OCI-LY7 (cell line): ENCODE results near the gene SLC25A38. TPM values are rescaled to one million over a fixed set of nuclear protein-coding genes. Genes with fewer than 3 reads are reported as not detected.

Source experiments
- BruUV-seq: library from RNA; stranded (reverse); fragments of 400-500 nt; replicated peaks from 2 replicates; lab custom pipeline; 2021; lab: Mats Ljungman, UMichigan
- CTCF ChIA-PET: fragments of 300-600 bp; sonication (Branson Sonifier 250); formaldehyde crosslinking; loops from one replicate; lab custom pipeline; 2022; ENCODE audit warnings: antibody characterized with exemption; ENCODE audit not compliant: unreplicated experiment; lab: Charles Lee
- POLR2A ChIA-PET: fragments of 300-600 bp; sonication (Branson Sonifier 250); formaldehyde crosslinking; loops from one replicate; lab custom pipeline; 2022; ENCODE audit warnings: antibody characterized with exemption; lab: Charles Lee
- DNase-seq: peaks from one replicate; pipeline ENCODE4 v3.0.0-alpha.2; 2015; ENCODE audit warnings: low spot score
- H2AFZ ChIP-seq: fragments of 200-600 bp; sonication (generic), shearing (Covaris generic); 2 replicates; pipeline ENCODE4 v1.6.1; 2014; ENCODE audit warnings: mild to moderate bottlenecking, antibody characterized with exemption, low read length, moderate library complexity
- H3K27ac ChIP-seq: fragments of 200-600 bp; sonication (generic); 2 replicates; pipeline ENCODE4 v1.5.1; 2014; ENCODE audit warnings: mixed run types, low read depth, mild to moderate bottlenecking, moderate library complexity, low read length, inconsistent platforms; ENCODE audit not compliant: poor library complexity, severe bottlenecking
- H3K36me3 ChIP-seq: fragments of 200-600 bp; sonication (generic); 2 replicates; pipeline ENCODE4 v1.6.1; 2014; ENCODE audit warnings: mild to moderate bottlenecking, antibody characterized with exemption, low read length, moderate library complexity, mixed read lengths; ENCODE audit not compliant: insufficient read depth
- H3K4me1 ChIP-seq: fragments of 200-600 bp; sonication (generic); 2 replicates; pipeline ENCODE4 v1.5.1; 2014; ENCODE audit warnings: mild to moderate bottlenecking, low read length; ENCODE audit not compliant: insufficient read depth, poor library complexity, severe bottlenecking
- H3K4me2 ChIP-seq: fragments of 200-600 bp; sonication (generic); 2 replicates; pipeline ENCODE4 v1.6.1; 2014; ENCODE audit warnings: mild to moderate bottlenecking, low read length
- H3K4me3 ChIP-seq: fragments of 200-600 bp; sonication (generic); 2 replicates; pipeline ENCODE4 v1.5.1; 2014; ENCODE audit warnings: mild to moderate bottlenecking, low read depth, low read length; ENCODE audit not compliant: poor library complexity, severe bottlenecking
- H3K79me2 ChIP-seq: fragments of 200-600 bp; sonication (generic); 2 replicates; pipeline ENCODE4 v1.6.1; 2016; ENCODE audit warnings: low read depth, mild to moderate bottlenecking, low read length, moderate library complexity, mixed read lengths; ENCODE audit not compliant: insufficient read depth
- H3K9me2 ChIP-seq: fragments of 200-600 bp; sonication (generic); 2 replicates; pipeline ENCODE4 v1.6.1; 2016; ENCODE audit warnings: mild to moderate bottlenecking, low read length, mixed read lengths; ENCODE audit not compliant: insufficient read depth
- H3K9me3 ChIP-seq: fragments of 200-600 bp; sonication (generic); 2 replicates; pipeline ENCODE4 v1.6.1; 2014; ENCODE audit warnings: mild to moderate bottlenecking, mixed run types, low read length, mixed read lengths
- H4K20me1 ChIP-seq: fragments of 200-600 bp; sonication (generic); 2 replicates; pipeline ENCODE4 v1.6.1; 2014; ENCODE audit warnings: mild to moderate bottlenecking, antibody characterized with exemption, low read length, moderate library complexity, mixed read lengths; ENCODE audit not compliant: insufficient read depth
- EZH2phosphoT487 ChIP-seq: fragments of 200-600 bp; sonication (generic); IDR thresholded peaks from 2 replicates; pipeline ENCODE4 v1.6.1; 2018; ENCODE audit warnings: low read depth, borderline replicate concordance, mild to moderate bottlenecking, mixed run types, antibody characterized with exemption, low read length, moderate library complexity, mixed read lengths
- intact Hi-C: fragments of 100-400 bp; cut with micrococcal nuclease; formaldehyde crosslinking; loops from one replicate; pipeline ENCODE4 v1.10.0; 2022; ENCODE audit not compliant: unreplicated experiment
- total RNA-seq, 2 experiments: library from RNA; depleted of rRNA in 1 of 2; stranded (reverse); fragments of >200 nt in 1 of 2; shearing (Covaris generic) in 1 of 2; gene quantifications; 2 replicates each; pipeline ENCODE4 v1.2.3, GENCODE V29; 2014 to 2022
- TF ChIP-seq, protein P1 (sequence below): fragments of 200-600 bp; sonication (generic); conservative IDR thresholded peaks from 2 replicates; pipeline ENCODE4 v1.5.1; 2014; ENCODE audit warnings: mild to moderate bottlenecking, antibody characterized with exemption, low read length, moderate library complexity, mixed read lengths

The SLC25A38 gene
- total RNA-seq, 2 experiments from 2014 or later, result 32.6 to 35.4 TPM

DNA sequence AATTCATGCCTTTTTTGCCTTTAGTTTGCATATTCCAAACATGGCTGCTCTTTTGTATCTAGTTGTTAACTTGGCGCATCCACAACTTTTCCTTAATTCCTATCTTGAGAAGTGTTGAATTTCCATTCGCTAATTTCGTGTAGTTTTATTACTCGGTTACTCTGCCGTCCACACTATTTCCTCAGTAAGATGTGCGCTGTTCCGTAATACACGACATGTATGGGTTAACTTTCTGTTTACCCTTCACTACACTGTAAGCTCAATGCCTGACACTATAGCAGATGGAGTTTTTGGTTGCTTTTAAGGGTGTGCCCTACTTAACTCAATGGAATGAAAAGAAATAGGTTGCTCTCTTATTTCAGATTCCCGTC lies 24.1 kb downstream of the SLC25A38 start:
- peaks cover 45% of the 10 kb centered on the region for H3K4me1 ChIP-seq
- peak overlapping the region; percentile 100 for H3K4me3 ChIP-seq
- H3K27ac ChIP-seq, result peak overlapping the region; percentile 78
- no peak overlapping the region for H2AFZ ChIP-seq
- peak overlapping the region; percentile 99 for H3K4me2 ChIP-seq
- peaks cover 38% of the 10 kb centered on the region for H4K20me1 ChIP-seq
- no peak for DNase-seq
- H3K79me2 ChIP-seq, result peaks cover 47% of the 10 kb centered on the region
- POLR2A ChIA-PET, result interaction anchor here (1.0 to 9.1 kb wide), 5 partner anchors 10 to 108 kb away, joined by 3 to 85 read pairs (median 4); no protein-coding TSS in a partner anchor
- BruUV-seq, result no TSS peak
- TF ChIP-seq, protein P1, sequence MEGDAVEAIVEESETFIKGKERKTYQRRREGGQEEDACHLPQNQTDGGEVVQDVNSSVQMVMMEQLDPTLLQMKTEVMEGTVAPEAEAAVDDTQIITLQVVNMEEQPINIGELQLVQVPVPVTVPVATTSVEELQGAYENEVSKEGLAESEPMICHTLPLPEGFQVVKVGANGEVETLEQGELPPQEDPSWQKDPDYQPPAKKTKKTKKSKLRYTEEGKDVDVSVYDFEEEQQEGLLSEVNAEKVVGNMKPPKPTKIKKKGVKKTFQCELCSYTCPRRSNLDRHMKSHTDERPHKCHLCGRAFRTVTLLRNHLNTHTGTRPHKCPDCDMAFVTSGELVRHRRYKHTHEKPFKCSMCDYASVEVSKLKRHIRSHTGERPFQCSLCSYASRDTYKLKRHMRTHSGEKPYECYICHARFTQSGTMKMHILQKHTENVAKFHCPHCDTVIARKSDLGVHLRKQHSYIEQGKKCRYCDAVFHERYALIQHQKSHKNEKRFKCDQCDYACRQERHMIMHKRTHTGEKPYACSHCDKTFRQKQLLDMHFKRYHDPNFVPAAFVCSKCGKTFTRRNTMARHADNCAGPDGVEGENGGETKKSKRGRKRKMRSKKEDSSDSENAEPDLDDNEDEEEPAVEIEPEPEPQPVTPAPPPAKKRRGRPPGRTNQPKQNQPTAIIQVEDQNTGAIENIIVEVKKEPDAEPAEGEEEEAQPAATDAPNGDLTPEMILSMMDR, result no peak
- no peaks in the 10 kb centered on the region for H3K9me2 ChIP-seq
- intact Hi-C loops, result loop anchor here (5.0 kb wide), 1 partner anchor 905 kb away; no protein-coding TSS in a partner anchor
- CTCF ChIA-PET, result interaction anchor here (0.5 to 2.8 kb wide), 2 partner anchors 20 to 111 kb away, joined by 3 to 11 read pairs; no protein-coding TSS in a partner anchor
- H3K36me3 ChIP-seq, result peaks cover 60% of the 10 kb centered on the region
- H3K9me3 ChIP-seq, result no peaks in the 10 kb centered on the region

DNA sequence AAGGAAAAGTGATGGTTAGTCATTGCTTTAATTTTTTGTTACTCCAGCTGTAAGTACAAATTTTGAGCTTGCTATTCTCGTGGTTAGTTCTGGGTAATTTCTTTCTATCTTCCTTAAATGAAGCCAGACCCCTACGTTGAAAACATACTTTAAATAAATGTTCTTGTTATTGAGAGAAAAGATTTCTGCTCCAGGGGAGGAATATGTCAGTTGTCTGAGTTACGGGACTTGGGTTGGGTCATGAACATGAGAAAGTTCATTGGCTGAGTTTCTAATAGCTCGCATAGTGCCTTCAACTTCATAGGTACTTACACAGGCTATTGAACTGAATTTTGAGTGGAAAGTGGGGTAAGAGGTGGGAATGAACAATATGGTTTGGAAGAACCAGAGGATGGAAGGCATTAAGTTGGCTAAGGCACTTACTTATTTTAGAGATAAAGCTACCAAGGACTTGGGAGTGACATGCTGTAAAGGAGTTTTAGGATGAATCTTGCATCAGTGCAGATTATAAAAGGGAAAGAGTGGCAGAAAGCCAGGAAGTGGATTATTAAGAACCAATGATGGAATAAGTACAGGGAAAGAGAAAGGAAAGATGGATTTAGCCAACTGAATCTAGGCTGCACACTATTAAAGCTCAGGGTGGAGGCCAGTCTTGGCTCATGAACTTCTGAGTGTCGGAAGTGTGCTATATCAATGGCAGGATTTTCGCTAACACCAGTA lies 24.8 kb downstream of the SLC25A38 start:
- Histone ChIP-seq H3K9me2 (no peaks in the 10 kb centered on the region), H2AFZ (no peak overlapping the region), H3K4me2 (peak overlapping the region; percentile 99), H3K4me1 (peaks cover 45% of the 10 kb centered on the region), H3K79me2 (peaks cover 47% of the 10 kb centered on the region), H3K36me3 (peaks cover 67% of the 10 kb centered on the region), H3K27ac (peak overlapping the region; percentile 78), H3K4me3 (peak overlapping the region; percentile 100), H4K20me1 (peaks cover 38% of the 10 kb centered on the region), H3K9me3 (no peaks in the 10 kb centered on the region)
- DNase-seq, result peak; percentile 31
- ChIA-PET POLR2A (interaction anchor here (0.5 to 9.1 kb wide), 9 partner anchors 11 to 1044 kb away, joined by 3 to 85 read pairs (median 3); no protein-coding TSS in a partner anchor), CTCF (interaction anchor here (0.5 to 2.8 kb wide), 3 partner anchors 20 to 281 kb away, joined by 3 to 11 read pairs (median 3); no protein-coding TSS in a partner anchor)
- no peak for TF ChIP-seq EZH2phosphoT487
- TF ChIP-seq, protein P1, result no peak
- BruUV-seq, result no TSS peak
- intact Hi-C loops, result loop anchor here (5.0 kb wide), 1 partner anchor 904 kb away; no protein-coding TSS in a partner anchor
